ENCODE results near the gene SPATA9. TPM values are rescaled to one million over a fixed set of nuclear protein-coding genes. Genes with fewer than 3 reads are reported as not detected.

SPATA9 gene
- total and polyA plus RNA-seq, 2 of the 13 experiments (the other 11 are each of a cell fraction or from before 2014, with no cell fraction given): not detected

DNA sequence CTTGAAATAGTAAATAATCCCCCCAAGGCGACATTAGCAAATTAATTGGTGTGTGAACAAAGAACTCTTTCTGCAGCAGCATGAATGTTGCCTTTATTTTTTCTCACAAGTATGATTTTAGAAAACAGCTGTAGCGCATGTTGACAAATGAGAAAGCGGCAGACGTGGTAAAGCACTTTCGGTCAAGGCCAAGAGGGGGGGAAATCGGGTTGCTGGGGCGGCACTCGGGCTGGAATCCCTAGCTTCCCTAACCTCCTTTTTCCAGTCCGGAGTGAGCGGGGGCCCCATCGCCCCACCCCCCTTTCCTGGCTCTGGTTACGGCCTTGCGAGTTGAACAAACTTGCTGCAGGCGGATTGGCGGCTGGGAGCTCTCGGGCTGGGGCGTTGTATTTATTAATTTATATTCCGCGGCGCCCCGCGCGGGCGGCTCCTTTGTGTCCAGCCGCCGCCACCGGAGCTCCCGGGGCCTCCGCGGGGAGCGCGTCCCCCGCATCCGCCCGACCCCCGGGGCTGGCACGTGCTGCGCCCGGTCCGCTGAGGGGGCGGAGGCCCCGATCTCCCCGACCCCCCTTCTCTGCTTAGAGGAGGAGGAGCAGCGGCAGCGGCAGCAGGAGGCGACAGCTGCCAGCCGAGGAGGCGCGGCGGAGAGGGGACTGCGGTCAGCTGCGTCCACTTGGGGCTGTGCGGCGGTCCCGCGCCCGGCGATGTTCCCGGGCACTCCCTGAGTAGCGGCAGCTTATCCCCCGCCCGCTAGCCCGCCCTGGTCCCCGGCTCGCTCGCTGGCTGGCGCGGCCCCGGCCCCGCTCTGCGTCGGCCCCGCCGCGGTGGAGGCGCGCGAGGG, 48.2 kb upstream of the SPATA9 start, which contains the start of gene RHOBTB3 (continued):
- TF ChIP-seq, protein P1, sequence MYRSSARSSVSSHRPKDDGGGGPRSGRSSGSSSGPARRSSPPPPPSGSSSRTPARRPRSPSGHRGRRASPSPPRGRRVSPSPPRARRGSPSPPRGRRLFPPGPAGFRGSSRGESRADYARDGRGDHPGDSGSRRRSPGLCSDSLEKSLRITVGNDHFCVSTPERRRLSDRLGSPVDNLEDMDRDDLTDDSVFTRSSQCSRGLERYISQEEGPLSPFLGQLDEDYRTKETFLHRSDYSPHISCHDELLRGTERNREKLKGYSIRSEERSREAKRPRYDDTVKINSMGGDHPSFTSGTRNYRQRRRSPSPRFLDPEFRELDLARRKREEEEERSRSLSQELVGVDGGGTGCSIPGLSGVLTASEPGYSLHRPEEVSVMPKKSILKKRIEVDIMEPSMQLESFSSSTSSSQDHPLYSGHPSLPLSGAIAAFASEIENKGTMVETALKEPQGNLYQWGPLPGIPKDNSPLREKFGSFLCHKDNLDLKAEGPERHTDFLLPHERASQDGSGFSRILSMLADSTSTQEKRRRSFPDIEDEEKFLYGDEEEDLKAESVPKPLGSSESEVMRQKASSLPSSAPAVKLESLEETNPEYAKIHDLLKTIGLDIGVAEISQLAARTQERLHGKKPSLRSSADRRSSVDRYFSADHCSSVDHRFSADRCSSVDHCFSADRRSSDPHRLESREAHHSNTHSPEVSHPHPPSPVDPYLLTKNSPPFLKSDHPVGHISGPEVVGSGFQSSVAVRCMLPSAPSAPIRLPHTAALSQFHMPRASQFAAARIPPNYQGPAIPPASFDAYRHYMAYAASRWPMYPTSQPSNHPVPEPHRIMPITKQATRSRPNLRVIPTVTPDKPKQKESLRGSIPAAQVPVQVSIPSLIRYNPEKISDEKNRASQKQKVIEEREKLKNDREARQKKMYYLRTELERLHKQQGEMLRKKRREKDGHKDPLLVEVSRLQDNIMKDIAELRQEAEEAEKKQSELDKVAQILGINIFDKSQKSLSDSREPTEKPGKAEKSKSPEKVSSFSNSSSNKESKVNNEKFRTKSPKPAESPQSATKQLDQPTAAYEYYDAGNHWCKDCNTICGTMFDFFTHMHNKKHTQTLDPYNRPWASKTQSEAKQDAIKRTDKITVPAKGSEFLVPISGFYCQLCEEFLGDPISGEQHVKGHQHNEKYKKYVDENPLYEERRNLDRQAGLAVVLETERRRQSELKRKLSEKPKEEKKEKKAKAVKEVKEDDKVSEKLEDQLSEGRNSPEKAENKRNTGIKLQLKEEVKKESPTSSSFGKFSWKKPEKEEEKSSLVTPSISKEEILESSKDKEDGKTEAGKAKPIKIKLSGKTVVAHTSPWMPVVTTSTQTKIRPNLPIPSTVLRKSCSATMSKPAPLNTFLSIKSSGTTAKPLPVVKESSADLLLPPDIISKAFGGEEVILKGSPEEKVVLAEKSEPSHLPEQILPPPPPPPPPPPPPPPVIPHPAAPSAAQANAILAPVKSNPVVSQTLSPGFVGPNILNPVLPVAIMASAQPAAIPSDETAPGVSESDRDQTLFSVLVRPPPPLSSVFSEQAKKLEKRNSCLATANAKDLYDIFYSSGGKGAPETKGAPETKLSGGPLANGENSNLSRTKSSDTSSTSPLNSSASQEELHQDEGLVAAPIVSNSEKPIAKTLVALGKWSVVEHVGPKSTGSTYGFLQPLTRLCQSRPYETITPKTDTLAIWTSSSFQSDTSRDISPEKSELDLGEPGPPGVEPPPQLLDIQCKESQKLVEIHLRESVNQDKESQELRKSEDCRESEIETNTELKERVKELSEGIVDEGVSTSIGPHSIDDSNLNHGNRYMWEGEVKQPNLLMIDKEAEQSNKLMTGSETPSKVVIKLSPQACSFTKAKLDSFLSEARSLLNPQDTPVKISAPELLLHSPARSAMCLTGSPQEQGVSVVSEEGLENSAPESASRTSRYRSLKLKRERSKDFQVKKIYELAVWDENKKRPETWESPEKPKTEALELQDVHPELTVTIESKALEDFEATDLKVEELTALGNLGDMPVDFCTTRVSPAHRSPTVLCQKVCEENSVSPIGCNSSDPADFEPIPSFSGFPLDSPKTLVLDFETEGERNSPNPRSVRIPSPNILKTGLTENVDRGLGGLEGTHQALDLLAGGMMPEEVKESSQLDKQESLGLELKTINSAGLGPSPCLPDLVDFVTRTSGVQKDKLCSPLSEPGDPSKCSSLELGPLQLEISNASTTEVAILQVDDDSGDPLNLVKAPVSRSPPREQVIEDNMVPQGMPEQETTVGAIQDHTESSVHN (CRISPR knock-in tag; IDR thresholded peaks at IDR 0.05): no peak
- TF ChIP-seq, protein P2, sequence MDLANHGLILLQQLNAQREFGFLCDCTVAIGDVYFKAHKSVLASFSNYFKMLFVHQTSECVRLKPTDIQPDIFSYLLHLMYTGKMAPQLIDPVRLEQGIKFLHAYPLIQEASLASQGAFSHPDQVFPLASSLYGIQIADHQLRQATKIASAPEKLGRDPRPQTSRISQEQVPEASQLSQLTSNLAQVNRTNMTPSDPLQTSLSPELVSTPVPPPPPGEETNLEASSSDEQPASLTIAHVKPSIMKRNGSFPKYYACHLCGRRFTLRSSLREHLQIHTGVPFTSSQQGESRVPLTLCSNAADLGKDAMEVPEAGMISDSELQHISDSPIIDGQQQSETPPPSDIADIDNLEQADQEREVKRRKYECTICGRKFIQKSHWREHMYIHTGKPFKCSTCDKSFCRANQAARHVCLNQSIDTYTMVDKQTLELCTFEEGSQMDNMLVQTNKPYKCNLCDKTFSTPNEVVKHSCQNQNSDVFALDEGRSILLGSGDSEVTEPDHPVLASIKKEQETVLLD (CRISPR knock-in tag; IDR thresholded peaks at IDR 0.05; ENCODE audit: low read depth): peak; percentile 85
- TF ChIP-seq RFXAP (CRISPR knock-in tag; IDR thresholded peaks at IDR 0.05; ENCODE audit: borderline replicate concordance) (no peak), TMF1 (CRISPR knock-in tag; IDR thresholded peaks at IDR 0.05; ENCODE audit: low read depth) (no peak), TCF12 (IDR thresholded peaks at IDR 0.05) (no peak), TCF12 (CRISPR knock-in tag; IDR thresholded peaks at IDR 0.05) (peak; percentile 59; the same call in 1 of the 2 replicates), TBX2 (CRISPR knock-in tag; IDR thresholded peaks at IDR 0.05; ENCODE audit: borderline replicate concordance) (peak; percentile 59), ZNF556 (CRISPR knock-in tag; IDR thresholded peaks at IDR 0.05; ENCODE audit: borderline replicate concordance) (no peak), ZNF224 (CRISPR knock-in tag; IDR thresholded peaks at IDR 0.05) (no peak), GTF2F1 (IDR thresholded peaks at IDR 0.05; ENCODE audit: low read length) (no peak), GFI1 (CRISPR knock-in tag; IDR thresholded peaks at IDR 0.05; ENCODE audit: borderline replicate concordance) (no peak)
- TF ChIP-seq, protein P3, sequence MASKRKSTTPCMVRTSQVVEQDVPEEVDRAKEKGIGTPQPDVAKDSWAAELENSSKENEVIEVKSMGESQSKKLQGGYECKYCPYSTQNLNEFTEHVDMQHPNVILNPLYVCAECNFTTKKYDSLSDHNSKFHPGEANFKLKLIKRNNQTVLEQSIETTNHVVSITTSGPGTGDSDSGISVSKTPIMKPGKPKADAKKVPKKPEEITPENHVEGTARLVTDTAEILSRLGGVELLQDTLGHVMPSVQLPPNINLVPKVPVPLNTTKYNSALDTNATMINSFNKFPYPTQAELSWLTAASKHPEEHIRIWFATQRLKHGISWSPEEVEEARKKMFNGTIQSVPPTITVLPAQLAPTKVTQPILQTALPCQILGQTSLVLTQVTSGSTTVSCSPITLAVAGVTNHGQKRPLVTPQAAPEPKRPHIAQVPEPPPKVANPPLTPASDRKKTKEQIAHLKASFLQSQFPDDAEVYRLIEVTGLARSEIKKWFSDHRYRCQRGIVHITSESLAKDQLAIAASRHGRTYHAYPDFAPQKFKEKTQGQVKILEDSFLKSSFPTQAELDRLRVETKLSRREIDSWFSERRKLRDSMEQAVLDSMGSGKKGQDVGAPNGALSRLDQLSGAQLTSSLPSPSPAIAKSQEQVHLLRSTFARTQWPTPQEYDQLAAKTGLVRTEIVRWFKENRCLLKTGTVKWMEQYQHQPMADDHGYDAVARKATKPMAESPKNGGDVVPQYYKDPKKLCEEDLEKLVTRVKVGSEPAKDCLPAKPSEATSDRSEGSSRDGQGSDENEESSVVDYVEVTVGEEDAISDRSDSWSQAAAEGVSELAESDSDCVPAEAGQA (IDR thresholded peaks at IDR 0.05; ENCODE audit: low read depth): no peak
- TF ChIP-seq, protein P3 (CRISPR knock-in tag; IDR thresholded peaks at IDR 0.05; ENCODE audit: borderline replicate concordance): no peak
